Endothelial cell (in vitro differentiated cells): Measurements from ENCODE around the gene IP6K3. TPM values are rescaled to one million over a fixed set of nuclear protein-coding genes. Genes with fewer than 3 reads are reported as not detected.
A peak's percentile ranks its signal among the peaks of the same experiment; 100 is the strongest.

Source experiments
- DNase-seq: peaks from one replicate; pipeline ENCODE4 v3.0.0; 2021; ENCODE audit warnings: low spot score
- H3K27ac Mint-ChIP-seq: one replicate; pipeline ENCODE4 v1.8.0; 2021; ENCODE audit warnings: mixed read lengths, inconsistent platforms; ENCODE audit not compliant: unreplicated experiment
- H3K27me3 Mint-ChIP-seq: one replicate; pipeline ENCODE4 v1.8.0; 2021; ENCODE audit warnings: mild to moderate bottlenecking, moderate library complexity, mixed read lengths, inconsistent platforms; ENCODE audit not compliant: unreplicated experiment
- H3K36me3 Mint-ChIP-seq: one replicate; pipeline ENCODE4 v1.8.0; 2021; ENCODE audit warnings: mild to moderate bottlenecking, low read depth, mixed read lengths, inconsistent platforms; ENCODE audit not compliant: unreplicated experiment
- H3K4me1 Mint-ChIP-seq: one replicate; pipeline ENCODE4 v1.8.0; 2021; ENCODE audit warnings: mild to moderate bottlenecking, mixed read lengths, inconsistent platforms; ENCODE audit not compliant: unreplicated experiment
- H3K4me3 Mint-ChIP-seq: one replicate; pipeline ENCODE4 v1.8.0; 2021; ENCODE audit warnings: mild to moderate bottlenecking, mixed read lengths, inconsistent platforms; ENCODE audit not compliant: unreplicated experiment
- H3K9me3 Mint-ChIP-seq: one replicate; pipeline ENCODE4 v1.8.0; 2021; ENCODE audit warnings: mixed read lengths, inconsistent platforms; ENCODE audit not compliant: unreplicated experiment
- CTCF ChIP-seq: fragments of 200-600 bp; sonication (generic); IDR thresholded peaks from one replicate; pipeline ENCODE4 v1.5.0; 2021; ENCODE audit warnings: antibody characterized with exemption; ENCODE audit not compliant: unreplicated experiment
- total RNA-seq: library from RNA; stranded (reverse); fragmentation: NEBNext Ultra II Directional; extraction: Animal tissue kit (Norgen Biotek cat#: 25700); gene quantifications from one replicate; pipeline ENCODE4 v1.2.1, GENCODE V29; 2021; ENCODE audit not compliant: unreplicated experiment

Gene IP6K3
- total RNA-seq, 1 donor from 2014 or later: not detected

DNA sequence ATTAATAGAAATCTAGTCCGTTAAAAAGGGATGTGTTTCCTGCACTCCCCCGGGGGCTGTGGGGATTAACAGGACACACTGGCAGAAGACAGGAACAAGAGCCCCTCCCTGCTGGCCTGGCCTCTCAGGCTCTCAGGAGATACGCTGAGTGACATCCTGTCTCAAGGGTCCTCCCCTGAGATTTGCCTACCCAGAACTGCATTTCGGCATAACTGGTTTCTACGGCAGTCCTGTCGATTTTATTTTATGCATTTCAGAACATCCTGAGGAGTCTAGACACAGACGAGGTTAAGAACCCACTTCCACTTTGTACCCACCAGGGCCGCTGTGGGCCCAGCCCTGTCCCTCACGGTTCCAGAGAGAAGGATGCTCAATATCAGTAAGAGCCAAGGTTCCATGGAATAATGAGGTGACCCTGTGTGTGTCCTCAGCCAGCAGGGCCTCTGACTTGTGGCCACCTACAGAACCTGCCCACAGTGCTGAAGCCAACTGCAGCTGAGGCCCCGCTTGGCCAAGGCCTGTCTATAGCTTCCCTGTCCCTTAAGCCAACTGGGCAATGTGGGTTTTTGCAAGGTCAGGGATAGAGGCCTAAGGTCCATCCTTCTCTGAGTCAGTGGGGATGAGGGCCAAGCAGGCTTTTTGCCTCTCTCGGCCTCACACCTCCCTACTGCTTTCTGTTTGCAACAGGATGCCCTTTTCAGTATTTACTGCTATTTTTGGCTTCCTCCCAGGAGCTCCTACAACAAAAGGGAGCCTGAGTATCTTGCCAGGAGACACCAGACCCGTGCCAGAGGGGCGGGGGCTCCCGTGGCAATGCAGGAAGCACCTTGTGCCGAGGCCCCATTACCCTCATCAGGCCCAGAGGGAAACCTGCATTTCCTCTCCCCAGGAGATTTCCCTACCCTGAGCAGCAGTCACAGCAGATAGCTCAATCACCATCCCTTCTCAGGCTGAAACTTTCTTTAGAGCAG lies 49.9 kb downstream of the IP6K3 start:
- no peaks in the 10 kb centered on the region for H3K9me3 Mint-ChIP-seq
- peaks cover 29% of the 10 kb centered on the region for H3K36me3 Mint-ChIP-seq
- peak overlapping the region; percentile 10 for H3K4me3 Mint-ChIP-seq
- peak overlapping the region; percentile 87 for H3K27ac Mint-ChIP-seq
- peaks cover 13% of the 10 kb centered on the region for H3K27me3 Mint-ChIP-seq
- peaks cover 85% of the 10 kb centered on the region for H3K4me1 Mint-ChIP-seq
- TF ChIP-seq CTCF: no peak
- peak; percentile 64 for DNase-seq

DNA sequence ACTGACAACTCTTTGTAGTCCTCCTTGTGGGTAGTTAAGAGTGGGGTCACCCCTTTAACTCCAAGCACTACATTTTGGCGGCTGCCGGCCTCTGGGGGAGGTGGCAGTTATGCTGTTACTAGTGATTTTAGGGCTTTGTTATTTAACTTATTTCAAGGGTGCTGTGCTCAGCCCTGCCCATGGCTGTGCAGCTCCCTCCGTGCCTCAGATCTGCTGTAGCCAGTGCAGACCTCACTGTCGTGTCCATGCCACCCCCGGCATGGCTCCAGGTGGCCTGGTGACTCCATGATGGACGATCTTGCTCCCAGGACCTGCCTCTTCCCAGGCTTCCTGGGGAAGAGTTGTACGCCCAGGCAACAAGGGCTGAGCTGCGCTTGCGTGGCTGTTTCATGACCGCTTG lies 50.6 kb downstream of the IP6K3 start:
- no peak for DNase-seq
- peak overlapping the region; percentile 42 for H3K4me3 Mint-ChIP-seq
- TF ChIP-seq CTCF: no peak
- no peaks in the 10 kb centered on the region for H3K9me3 Mint-ChIP-seq
- peaks cover 37% of the 10 kb centered on the region for H3K36me3 Mint-ChIP-seq
- H3K4me1 Mint-ChIP-seq: peaks cover 80% of the 10 kb centered on the region
- H3K27me3 Mint-ChIP-seq: peaks cover 14% of the 10 kb centered on the region
- peak overlapping the region; percentile 87 for H3K27ac Mint-ChIP-seq

DNA sequence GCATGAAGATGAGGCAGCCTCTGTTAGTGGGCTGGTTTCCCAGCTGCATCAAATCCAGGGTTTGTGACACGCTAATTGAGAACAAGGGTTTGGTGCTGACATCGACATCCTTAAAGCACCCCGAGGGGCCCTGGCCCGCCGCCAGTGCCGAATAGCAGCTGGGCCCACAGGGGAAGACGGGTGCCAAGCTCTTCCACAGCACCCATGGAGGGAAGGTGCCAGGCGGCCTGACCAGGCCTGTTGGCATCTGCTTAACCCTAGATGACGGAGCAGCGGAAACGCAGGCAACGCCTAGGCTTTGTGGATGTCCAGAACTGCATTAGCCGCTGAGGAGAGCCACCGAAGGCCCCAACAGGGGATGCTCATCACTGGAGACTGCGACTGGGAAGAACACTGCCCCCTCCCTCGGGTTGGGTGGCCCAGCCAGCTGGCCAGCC lies 51.2 kb downstream of the IP6K3 start:
- DNase-seq: no peak
- Mint-ChIP-seq H3K27me3 (peaks cover 17% of the 10 kb centered on the region), H3K4me3 (no peak overlapping the region), H3K27ac (no peak overlapping the region), H3K4me1 (peaks cover 83% of the 10 kb centered on the region), H3K36me3 (peaks cover 42% of the 10 kb centered on the region), H3K9me3 (no peaks in the 10 kb centered on the region)
- no peak for TF ChIP-seq CTCF

DNA sequence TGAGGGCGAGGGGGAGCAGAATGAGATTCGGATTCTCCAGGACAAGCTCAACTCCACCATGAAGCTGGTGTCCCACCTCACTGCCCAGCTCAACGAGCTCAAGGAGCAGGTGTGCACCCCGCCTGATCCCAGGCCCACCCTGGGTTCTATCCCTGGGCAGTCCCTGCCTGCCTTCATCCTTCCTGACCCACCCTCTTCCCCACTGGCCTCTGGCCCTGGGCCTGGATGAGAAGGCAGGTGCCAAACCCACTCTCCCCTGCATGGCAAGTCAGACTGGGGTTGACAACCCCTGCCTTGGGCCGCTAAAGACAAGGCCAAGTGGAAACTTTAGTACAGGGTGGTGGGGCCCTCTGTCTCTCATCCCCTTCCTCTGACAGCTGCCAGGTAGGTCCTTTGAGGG lies 51.7 kb downstream of the IP6K3 start:
- no peak for TF ChIP-seq CTCF
- peaks cover 79% of the 10 kb centered on the region for H3K4me1 Mint-ChIP-seq
- H3K27me3 Mint-ChIP-seq: peaks cover 17% of the 10 kb centered on the region
- no peaks in the 10 kb centered on the region for H3K9me3 Mint-ChIP-seq
- H3K27ac Mint-ChIP-seq: peak overlapping the region; percentile 72
- DNase-seq: no peak
- H3K36me3 Mint-ChIP-seq: peaks cover 39% of the 10 kb centered on the region
- H3K4me3 Mint-ChIP-seq: no peak overlapping the region

DNA sequence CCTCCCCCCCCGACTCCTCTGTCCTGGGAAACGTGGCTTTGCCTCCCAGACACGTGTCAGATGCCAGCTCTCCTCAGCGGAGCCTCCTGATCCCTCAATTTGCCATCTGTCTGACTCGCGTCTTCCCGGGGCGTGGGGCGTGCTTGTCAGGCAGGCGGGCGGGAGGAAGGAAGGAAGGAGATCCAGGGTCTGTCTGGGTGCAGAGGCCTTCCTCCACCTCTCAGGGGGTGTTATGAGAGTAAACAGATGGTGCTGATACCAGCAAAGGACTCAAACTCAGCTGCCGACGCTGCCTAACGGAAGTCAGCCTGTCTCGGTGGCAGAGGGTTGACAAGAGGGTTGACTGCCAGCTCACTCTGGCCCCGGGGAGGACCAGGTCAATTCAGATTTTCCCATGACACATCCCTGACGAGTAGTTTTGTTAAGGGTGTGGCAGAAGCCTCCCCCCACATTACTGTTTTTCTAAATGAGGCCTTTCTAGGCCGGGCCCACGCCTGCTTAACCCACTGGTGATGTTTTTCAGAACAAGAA lies 52.2 kb downstream of the IP6K3 start:
- H3K9me3 Mint-ChIP-seq: no peaks in the 10 kb centered on the region
- DNase-seq: no peak
- peaks cover 75% of the 10 kb centered on the region for H3K4me1 Mint-ChIP-seq
- no peak for TF ChIP-seq CTCF
- H3K4me3 Mint-ChIP-seq: no peak overlapping the region
- peaks cover 18% of the 10 kb centered on the region for H3K27me3 Mint-ChIP-seq
- peaks cover 43% of the 10 kb centered on the region for H3K36me3 Mint-ChIP-seq
- H3K27ac Mint-ChIP-seq: peak overlapping the region; percentile 72
